GM12875 (cell line): ENCODE measurements around the gene CATSPER3.

Source experiments
- H3K4me3 ChIP-seq: one replicate; pipeline ENCODE4 v1.5.1; 2011; ENCODE audit warnings: low read depth, low read length, control low read depth
- TF ChIP-seq, protein P1 (sequence below): IDR thresholded peaks from 2 replicates; pipeline ENCODE4 v1.5.1; 2011; ENCODE audit warnings: low read depth, mild to moderate bottlenecking, control low read depth, inconsistent platforms, low read length, moderate library complexity, borderline replicate concordance; ENCODE audit not compliant: insufficient read depth

Gene CATSPER3

DNA sequence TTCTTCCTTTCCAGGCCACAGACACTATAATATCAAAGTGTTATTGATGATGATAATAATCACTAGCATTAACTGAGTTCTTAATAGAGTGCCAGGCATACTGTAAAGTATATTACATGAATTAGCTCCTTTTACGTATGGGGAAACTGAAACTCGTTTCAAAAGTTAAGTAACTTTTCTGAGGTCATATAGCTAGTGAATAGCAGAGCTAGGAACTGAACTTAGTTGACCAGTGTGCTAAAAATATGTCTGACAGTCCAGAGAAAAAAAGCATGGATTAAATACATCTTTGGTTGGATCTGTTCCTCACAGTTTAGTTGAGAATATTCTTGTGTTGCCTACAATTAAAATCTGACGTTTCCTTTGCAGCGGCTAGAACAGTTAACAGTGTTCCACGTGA lies 18.4 kb upstream of the CATSPER3 start:
- TF ChIP-seq, protein P1, sequence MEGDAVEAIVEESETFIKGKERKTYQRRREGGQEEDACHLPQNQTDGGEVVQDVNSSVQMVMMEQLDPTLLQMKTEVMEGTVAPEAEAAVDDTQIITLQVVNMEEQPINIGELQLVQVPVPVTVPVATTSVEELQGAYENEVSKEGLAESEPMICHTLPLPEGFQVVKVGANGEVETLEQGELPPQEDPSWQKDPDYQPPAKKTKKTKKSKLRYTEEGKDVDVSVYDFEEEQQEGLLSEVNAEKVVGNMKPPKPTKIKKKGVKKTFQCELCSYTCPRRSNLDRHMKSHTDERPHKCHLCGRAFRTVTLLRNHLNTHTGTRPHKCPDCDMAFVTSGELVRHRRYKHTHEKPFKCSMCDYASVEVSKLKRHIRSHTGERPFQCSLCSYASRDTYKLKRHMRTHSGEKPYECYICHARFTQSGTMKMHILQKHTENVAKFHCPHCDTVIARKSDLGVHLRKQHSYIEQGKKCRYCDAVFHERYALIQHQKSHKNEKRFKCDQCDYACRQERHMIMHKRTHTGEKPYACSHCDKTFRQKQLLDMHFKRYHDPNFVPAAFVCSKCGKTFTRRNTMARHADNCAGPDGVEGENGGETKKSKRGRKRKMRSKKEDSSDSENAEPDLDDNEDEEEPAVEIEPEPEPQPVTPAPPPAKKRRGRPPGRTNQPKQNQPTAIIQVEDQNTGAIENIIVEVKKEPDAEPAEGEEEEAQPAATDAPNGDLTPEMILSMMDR: no peak
- H3K4me3 ChIP-seq: no peak overlapping the region

DNA sequence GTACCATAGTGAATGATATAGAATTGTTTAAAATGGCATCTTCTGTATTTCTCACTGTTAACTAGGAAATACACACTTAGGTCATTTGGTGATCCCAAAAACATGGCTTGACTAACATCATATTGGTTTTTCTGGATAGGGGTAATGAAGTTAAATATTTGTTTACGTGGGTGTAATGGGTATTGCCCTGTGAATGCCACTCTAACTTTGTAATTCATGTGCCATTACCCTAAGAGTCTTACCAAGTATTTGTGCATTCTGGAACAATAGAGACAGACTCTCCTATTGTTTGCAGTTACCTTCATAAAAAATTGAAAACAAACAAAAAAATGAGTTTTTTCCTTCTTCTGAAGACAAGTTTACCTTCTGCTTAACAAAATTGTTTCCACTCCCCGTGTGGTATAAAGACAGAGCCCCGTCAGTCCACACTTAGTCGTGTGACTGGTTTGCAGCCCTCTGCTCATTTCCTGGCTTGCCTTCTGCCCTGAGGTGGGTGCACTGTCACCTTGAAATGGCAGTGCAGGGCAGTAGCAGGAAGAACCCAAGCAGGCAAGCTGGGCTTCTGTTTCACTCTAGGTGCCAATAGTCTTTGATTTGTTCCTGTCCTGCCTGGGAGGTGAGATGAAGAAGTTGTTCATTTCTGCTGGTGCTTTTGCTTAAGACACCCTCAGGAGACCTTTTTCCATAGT lies 9.6 kb upstream of the CATSPER3 start:
- TF ChIP-seq, protein P1: no peak
- H3K4me3 ChIP-seq: no peak overlapping the region

DNA sequence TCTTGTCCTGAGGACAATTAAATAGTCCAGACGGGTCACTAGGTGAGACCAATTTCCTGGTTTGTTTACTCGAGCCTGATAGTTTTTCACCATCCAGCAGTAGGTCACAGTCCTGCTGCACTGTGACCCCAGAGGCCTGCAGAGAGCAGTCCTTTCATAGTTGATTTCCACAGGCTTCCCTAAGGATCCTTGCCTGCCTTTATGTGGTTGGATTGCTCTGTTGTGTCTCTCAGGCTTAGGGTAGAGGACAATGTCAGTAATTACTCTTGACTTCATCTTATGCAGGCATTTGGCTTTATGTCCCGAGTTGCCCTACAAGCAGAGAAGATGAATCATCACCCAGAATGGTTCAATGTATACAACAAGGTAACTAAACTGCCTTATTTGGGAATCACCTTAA lies 9.0 kb upstream of the CATSPER3 start:
- no peak overlapping the region for H3K4me3 ChIP-seq
- TF ChIP-seq, protein P1: no peak

DNA sequence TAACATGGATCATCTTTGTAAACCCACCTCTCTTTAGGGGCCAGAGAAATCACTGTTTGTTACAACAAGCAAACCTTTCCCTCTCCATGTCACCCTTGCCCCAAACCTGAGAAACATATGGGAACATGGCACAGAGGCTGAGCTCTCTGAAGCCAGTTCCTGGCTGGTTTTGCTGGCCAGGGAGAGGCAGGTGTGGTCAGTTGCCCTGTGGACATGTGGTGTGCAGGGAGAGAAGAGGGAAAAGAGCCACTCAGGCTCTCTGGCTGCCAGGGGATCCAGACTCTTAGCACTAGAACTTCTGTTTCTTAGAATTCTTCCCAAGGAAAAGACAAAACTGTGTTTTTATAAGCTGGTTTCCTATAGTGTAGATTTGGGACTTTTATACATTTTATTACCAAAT lies 4.6 kb upstream of the CATSPER3 start:
- H3K4me3 ChIP-seq: no peak overlapping the region
- TF ChIP-seq, protein P1: no peak

DNA sequence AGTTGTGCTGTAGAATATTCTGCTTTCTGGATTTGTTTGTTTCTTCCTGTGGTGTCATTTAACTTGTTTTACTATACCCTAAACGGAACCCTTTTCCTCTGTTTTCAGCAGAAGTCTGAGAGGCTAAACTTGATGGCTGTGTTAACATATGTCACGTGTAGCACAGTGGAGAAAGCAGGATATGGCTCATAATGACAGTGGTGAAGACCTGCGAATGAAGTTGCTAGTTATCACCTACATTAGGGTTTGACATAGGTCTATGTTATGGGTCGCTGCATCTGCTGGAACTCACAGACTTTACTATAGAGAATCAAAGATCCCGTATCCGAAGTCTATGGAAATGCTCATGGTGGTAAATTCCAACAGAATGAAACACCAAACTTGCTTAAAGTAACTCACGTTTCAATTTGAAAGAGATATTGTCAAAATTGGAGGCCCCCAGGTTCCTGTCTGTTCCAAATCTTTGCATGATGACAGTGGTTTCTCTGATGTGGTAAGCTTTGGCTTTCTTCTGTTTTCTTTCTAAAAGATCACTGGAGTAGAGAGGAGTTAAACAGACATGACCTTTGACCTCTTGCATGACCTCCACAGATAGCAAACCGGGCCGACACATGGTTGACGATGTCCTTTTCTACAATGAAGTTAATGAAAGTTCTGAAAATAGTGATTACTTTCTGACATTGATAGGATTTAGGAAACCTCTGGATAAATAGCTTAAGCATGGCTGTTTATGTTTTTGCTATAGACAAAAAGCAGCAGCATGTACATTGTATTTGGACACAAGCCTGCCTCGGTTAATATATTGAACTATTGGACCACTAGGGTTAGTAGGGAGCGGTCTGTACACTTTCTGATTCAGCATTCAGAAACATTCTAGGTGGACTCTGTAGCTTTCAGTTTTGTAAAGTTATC lies 3.1 kb upstream of the CATSPER3 start:
- no peak overlapping the region for H3K4me3 ChIP-seq
- TF ChIP-seq, protein P1: no peak

DNA sequence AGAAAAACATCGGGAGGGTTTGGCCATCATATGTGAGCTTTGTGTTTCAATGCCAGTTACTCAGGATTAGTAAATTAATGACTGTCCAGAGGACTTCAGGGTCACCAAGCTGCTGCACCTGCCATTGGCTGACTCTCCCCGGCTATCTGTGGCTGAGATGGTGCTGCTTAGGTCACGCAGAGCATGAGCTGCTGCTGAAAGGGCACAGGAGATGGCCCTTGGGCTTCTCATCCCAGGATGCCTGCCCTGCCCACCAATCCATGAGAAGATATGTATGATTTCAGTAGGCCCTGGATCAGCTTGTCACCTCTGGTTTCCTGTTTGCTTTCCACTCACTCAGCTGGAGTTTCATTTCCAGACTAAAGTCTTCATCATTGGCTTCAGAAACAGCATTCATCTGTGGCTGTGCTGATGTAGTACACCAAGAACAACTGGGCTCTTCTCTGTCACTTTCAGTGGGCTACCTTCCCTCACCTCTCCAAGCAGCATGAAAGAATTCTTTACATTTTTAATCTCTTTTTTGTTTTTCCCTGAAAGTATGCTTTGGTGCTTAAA lies 2.4 kb upstream of the CATSPER3 start:
- H3K4me3 ChIP-seq: no peak overlapping the region
- TF ChIP-seq, protein P1: no peak
